Measurements from ENCODE around the gene LARP1B.

The LARP1B gene

DNA sequence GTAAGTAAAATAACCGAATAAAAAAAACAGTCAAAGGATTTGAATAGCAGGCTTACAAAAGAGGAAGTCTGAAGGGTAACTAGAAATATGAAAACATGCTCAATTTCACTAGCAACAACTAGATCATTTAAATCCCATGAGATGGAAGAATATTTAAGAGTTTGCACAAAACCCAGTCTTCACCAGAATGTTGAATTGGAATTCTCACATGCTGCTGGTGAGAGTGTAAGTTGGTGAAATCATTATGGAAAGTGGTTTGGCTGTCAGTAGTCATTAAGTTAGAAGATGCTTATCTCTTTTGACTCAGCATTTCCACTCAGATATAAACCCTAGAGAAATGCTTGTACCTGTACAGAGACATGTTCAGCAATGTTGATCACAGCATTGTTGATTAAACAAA, 116.4 kb downstream of the LARP1B start:
- TF ChIP-seq, protein P1, sequence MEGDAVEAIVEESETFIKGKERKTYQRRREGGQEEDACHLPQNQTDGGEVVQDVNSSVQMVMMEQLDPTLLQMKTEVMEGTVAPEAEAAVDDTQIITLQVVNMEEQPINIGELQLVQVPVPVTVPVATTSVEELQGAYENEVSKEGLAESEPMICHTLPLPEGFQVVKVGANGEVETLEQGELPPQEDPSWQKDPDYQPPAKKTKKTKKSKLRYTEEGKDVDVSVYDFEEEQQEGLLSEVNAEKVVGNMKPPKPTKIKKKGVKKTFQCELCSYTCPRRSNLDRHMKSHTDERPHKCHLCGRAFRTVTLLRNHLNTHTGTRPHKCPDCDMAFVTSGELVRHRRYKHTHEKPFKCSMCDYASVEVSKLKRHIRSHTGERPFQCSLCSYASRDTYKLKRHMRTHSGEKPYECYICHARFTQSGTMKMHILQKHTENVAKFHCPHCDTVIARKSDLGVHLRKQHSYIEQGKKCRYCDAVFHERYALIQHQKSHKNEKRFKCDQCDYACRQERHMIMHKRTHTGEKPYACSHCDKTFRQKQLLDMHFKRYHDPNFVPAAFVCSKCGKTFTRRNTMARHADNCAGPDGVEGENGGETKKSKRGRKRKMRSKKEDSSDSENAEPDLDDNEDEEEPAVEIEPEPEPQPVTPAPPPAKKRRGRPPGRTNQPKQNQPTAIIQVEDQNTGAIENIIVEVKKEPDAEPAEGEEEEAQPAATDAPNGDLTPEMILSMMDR (IDR thresholded peaks at IDR 0.05; ENCODE audit: low read depth, low read length) = no peak
- Histone ChIP-seq H3K4me3 (ENCODE audit: low read depth, low read length) (no peak overlapping the region), H3K27ac (no peak overlapping the region), H3K36me3 (peaks cover 2% of the 10 kb centered on the region), H3K27me3 (ENCODE audit: insufficient read depth, low read depth, severe bottlenecking) (no peaks in the 10 kb centered on the region), H3K9me3 (ENCODE audit: severe bottlenecking) (no peaks in the 10 kb centered on the region)
- DNase-seq = no peak

GRCh38 chr4:128186623-128187022, 125.5 kb downstream of the LARP1B start:
- H3K4me3 ChIP-seq (ENCODE audit: low read depth, low read length) = no peak overlapping the region
- TF ChIP-seq, protein P1 (IDR thresholded peaks at IDR 0.05; ENCODE audit: low read depth, low read length) = no peak
- peaks cover 12% of the 10 kb centered on the region for H3K9me3 ChIP-seq (ENCODE audit: severe bottlenecking)
- H3K27ac ChIP-seq = no peak overlapping the region
- no peaks in the 10 kb centered on the region for H3K27me3 ChIP-seq (ENCODE audit: insufficient read depth, low read depth, severe bottlenecking)
- no peak for DNase-seq
- H3K36me3 ChIP-seq = peaks cover 16% of the 10 kb centered on the region; the same call in 1 of the 2 replicates

DNA sequence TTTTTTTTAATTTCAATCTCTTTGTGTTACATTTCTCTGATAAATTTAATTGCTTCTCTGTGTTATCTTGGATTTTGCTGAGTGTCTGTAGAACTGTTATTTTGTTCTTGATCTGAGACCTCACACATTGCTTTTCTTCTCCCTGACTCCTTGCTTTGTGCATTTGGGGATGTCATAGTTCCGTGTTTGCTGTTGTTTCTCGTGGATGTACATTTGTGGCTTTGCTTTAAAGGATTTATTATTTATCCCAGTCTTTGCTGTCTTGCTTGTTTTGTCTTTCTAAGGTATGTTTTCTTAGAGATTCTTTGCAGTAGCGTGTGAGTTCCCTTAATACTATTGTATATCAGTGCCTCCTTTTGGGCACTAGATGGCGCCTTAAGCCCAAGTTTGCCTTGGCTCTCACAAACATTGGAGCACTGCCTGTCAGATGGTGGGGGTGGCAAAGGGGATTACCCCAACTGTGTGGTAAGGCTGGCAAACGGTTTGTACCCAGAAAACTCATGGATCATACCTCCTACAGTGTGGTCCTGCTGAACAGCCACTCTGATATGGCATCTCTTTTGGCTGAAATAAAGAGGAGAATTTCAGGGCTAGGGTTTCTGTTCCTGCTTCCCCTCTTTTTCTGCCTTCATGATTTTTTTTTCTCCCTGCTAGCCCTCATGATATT, 130.1 kb downstream of the LARP1B start:
- Histone ChIP-seq H3K36me3 (no peaks in the 10 kb centered on the region; the same call in 1 of the 2 replicates), H3K27me3 (ENCODE audit: insufficient read depth, low read depth, severe bottlenecking) (no peaks in the 10 kb centered on the region), H3K4me3 (ENCODE audit: low read depth, low read length) (no peak overlapping the region), H3K9me3 (ENCODE audit: severe bottlenecking) (peaks cover 3% of the 10 kb centered on the region), H3K27ac (peak overlapping the region; percentile 40)
- DNase-seq = peak; percentile 85
- TF ChIP-seq, protein P1 (IDR thresholded peaks at IDR 0.05; ENCODE audit: low read depth, low read length) = peak; percentile 83

GRCh38 chr4:128220286-128221235, 159.4 kb downstream of the LARP1B start:
- TF ChIP-seq, protein P1 (IDR thresholded peaks at IDR 0.05; ENCODE audit: low read depth, low read length) = 0 out of 2 replicates have a peak, but pooled peaks have one; percentile 22
- Histone ChIP-seq H3K27ac (no peak overlapping the region; the same call in 1 of the 2 replicates), H3K9me3 (ENCODE audit: severe bottlenecking) (no peaks in the 10 kb centered on the region), H3K4me3 (ENCODE audit: low read depth, low read length) (no peak overlapping the region), H3K36me3 (no peaks in the 10 kb centered on the region), H3K27me3 (ENCODE audit: insufficient read depth, low read depth, severe bottlenecking) (no peaks in the 10 kb centered on the region)
- DNase-seq = no peak

GRCh38 chr4:128221586-128221985, 160.5 kb downstream of the LARP1B start:
- Histone ChIP-seq H3K9me3 (ENCODE audit: severe bottlenecking) (no peaks in the 10 kb centered on the region), H3K4me3 (ENCODE audit: low read depth, low read length) (no peak overlapping the region), H3K27ac (no peak overlapping the region; the same call in 1 of the 2 replicates), H3K27me3 (ENCODE audit: insufficient read depth, low read depth, severe bottlenecking) (no peaks in the 10 kb centered on the region), H3K36me3 (no peaks in the 10 kb centered on the region)
- no peak for DNase-seq
- TF ChIP-seq, protein P1 (IDR thresholded peaks at IDR 0.05; ENCODE audit: low read depth, low read length) = no peak

Measured in WERI-Rb-1 (cell line).